Frontal cortex (tissue), 4 donors: ENCODE results near the gene SMIM38. TPM values are rescaled to one million over a fixed set of nuclear protein-coding genes. Genes with fewer than 3 reads are reported as not detected.

Source experiments
- DNase-seq, 2 donors: peaks; one replicate each; pipeline ENCODE4 v3.0.0; 2012; ENCODE audit warnings: low spot score in 2 of 2
- FAIRE-seq: peaks from 2 replicates; lab custom pipeline; 2012; peaks lifted over from hg19 to GRCh38; lab: Jason Lieb, UNC
- total RNA-seq: library from RNA; depleted of rRNA; stranded (reverse); fragments of >200 nt; gene quantifications from one replicate; pipeline ENCODE4 v1.2.3, GENCODE V29; 2014
- donor health status: control.
- donor health status: control.
- donor health status: control.

The SMIM38 gene
- total RNA-seq, 1 donor from 2014 or later, result 0.41 TPM

GRCh38 chr11:69198891-69199582, 43.3 kb downstream of the SMIM38 start:
- no peak for DNase-seq
- no peak for FAIRE-seq

DNA sequence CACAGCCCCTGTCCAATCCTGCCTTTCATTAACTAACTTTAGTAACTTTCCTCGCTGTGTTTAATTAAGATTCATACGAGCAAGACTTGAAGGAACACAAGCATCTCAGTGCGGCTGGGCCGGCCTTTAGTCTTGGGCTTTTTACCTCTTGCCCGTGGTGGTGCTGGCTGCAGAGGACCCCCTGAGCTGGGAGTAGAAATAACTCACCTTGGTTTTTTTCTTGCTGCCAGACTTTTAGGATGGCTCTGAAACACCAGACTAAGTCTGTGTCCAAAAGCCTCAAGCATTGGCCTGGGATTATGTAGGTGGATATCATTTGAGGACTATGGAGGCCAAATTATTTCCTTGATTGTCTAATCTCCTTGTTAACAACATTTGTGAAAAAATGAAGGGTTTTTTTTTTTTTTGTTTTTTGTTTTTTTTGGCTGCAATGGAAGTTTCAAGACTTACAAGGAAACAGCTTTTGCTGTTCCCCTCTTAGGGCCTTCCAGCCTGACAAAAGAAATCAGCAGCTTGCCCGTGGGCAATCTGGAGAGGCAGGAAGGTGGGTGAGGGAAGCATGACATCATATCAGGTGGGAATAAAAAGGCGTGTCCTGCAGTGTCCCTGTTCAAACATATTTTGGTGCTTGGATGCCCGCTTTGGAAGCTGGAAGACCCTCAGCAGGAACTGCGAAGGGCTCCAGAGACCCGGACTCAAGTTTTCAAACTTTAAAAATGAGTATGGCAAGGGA, 44.0 kb downstream of the SMIM38 start:
- FAIRE-seq, result no peak
- DNase-seq, result no peak

- FAIRE-seq, result no peak
- DNase-seq, result no peak
Measured at GRCh38 chr11:69200331-69201065, 44.8 kb downstream of the SMIM38 start.

DNA sequence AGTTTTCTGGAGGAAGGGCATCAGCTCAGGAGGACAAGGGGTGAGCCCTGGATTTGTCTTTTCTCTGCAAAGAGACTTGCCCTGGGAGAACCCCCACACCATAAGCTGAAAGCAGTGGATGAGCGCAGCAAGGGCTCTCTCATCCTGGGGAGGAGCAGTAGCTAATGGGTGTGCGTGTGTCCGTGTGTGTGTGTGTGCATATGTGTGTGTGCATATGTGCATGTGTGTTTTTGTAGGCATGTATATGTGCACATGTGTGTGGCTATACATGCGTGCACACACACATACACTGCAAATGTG, 45.3 kb downstream of the SMIM38 start:
- no peak for FAIRE-seq
- DNase-seq, result no peak

GRCh38 chr11:69201764-69202370, 46.1 kb downstream of the SMIM38 start:
- DNase-seq (no peak), FAIRE-seq (no peak)

DNA sequence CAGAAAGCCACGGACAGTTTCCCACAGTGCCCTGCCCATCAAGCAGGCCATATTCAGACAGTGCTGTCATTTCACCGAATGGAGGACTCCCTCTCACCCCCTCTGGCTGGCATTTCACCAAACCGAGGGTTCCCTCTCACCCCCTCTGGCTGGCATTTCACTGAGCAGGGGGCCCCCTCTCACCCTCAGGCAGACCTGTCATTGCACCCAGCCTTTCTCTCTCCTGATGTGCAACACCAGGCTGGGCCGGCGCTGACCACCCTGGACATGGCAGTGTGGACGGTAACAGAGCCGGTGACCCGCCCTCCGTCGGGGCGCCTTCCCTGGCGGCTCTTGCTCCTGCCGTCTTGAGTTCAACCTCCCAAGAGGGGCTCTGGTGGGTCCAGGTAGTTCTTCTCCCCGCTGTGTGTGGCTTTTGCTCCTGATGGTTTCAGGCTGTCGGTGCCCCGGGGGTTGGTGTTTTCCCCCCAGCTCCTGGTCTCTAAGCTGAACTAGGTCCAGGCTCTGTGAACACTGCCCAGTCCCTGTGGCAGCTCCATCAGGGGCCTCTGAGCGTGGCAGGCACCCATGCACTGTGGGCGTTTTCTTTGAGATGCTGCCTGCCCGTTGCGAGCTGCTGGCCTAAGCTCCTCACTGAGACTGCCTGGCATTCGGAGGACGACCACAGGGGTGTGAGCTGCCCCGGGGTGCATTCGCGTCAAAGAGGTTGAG, 46.9 kb downstream of the SMIM38 start:
- DNase-seq, result no peak
- no peak for FAIRE-seq

- DNase-seq, result no peak
- FAIRE-seq, result no peak
Measured at GRCh38 chr11:69203381-69203780, 47.6 kb downstream of the SMIM38 start.

- FAIRE-seq, result no peak
Measured at GRCh38 chr11:69203901-69204245, 48.1 kb downstream of the SMIM38 start.

GRCh38 chr11:69204246-69204940, 48.7 kb downstream of the SMIM38 start:
- FAIRE-seq (no peak), DNase-seq (no peak)

More at GRCh38 chr11:69203901-69204245, 48.1 kb downstream of the SMIM38 start:
- DNase-seq, result no peak

DNA sequence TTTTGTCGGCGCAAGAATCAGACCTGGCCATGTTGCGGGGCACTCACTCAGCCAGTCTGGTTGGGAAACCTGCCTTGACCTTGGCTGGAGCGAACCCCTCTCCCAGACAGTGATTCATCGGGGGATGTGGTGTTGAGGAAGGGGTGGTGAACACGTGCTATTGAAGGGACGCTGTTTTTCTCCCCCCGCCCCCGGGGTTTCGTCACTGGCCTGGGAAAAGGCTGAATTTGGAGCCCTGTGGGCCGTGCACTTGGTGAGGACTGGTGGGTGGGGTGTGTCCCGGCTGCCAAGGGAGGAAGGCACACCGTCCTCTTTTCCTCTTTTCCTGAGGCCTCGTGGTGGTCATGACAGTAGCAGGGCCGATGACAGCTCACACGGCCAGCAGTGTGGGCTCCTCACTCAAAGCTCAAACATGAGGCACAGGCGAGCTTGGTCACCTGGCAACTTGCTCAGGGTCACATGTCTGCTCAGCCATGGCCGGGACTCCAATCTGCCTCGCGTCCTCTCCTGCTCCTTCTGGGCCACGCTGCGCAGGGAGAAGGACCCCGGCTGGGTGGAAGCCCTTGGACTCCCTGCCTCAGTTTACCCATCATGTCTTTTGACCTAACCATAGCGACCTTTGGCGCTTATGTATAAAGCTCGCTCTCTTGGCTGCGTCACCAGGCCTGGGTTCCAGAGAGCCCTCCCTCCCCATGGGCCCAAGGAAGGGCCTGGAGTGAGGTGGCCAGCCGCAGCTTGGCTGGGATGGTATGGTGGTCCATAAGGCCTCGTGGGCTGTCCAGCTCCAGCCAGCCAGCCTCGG, 49.4 kb downstream of the SMIM38 start:
- no peak for FAIRE-seq
- DNase-seq, result no peak

Other genes with a start within 250 kb of the SMIM38 start
- gene MRGPRD, start 174.9 kb upstream of the SMIM38 start, total RNA-seq, result not detected
- 1.2 TPM for gene MRGPRF, start 142.7 kb upstream of the SMIM38 start, total RNA-seq
- gene TPCN2, start 107.0 kb upstream of the SMIM38 start, total RNA-seq, result 6.1 TPM
- not detected for gene MYEOV, start 138.2 kb downstream of the SMIM38 start, total RNA-seq